ENCODE results near the gene ZNF525.
"Not testable (repeated sequence)": the region's sequence is repeated elsewhere in the genome, so short reads cannot be mapped to it uniquely, and the experiment has no call there.

ZNF525 gene

DNA sequence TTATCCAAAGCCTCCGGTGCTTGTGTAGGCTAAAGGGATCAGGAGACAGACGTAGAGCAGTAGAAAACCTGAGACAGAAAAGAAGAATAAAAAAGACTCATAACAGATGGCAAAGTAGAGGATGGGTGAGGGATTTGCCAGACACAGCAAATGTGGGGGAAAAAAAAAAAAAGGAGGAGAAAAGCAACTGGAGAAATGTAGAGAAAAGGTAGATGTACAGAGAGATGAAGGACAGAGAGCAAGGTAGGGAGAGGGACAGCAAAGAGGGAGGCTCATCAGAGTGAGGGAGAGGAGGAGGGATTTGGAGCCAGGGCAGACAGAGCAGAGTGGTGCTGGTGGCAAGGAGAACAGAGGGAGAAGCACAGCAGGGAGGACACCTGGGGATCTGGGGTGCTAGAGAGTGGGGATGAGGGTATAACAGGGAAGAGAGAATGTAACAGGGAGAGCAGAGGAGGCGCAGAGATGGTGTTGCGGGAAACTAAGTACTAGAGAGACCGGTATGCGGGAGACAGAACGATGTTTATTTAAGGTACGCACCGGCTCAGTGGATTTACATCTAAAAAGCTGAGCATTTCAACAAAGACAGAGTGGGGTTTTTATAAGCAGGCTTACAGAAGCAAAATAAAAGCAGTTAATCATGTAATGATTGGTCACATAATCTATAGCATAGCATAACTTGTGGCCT is 30.5 kb downstream of the ZNF525 start:
- not testable (repeated sequence) for DNase-seq (ENCODE audit: low read depth in 2 of 2)

GRCh38 chr19:53396525-53396868 is 31.0 kb downstream of the ZNF525 start:
- no peak for DNase-seq (ENCODE audit: low read depth in 2 of 2)

DNA sequence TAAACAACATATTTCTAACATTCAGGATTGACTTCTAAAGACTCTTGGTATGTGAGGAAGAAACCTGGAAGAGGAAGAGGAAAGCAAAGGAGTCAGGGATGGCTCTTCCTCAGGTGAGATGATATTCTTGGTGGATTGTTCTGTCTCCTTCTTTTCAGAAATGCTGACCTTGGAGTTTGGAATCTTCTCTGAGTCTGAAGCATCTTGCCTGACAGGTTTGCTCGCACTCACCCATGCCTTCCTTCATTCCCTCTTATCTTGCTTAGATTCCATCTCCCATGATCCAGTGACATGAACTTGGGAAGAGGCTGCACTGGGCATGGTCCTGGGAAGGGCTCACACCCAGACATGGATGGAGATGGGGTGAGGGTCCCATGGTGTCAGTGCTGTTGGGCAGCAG is 32.4 kb downstream of the ZNF525 start:
- not testable (repeated sequence) for DNase-seq (ENCODE audit: low read depth in 2 of 2)

DNA sequence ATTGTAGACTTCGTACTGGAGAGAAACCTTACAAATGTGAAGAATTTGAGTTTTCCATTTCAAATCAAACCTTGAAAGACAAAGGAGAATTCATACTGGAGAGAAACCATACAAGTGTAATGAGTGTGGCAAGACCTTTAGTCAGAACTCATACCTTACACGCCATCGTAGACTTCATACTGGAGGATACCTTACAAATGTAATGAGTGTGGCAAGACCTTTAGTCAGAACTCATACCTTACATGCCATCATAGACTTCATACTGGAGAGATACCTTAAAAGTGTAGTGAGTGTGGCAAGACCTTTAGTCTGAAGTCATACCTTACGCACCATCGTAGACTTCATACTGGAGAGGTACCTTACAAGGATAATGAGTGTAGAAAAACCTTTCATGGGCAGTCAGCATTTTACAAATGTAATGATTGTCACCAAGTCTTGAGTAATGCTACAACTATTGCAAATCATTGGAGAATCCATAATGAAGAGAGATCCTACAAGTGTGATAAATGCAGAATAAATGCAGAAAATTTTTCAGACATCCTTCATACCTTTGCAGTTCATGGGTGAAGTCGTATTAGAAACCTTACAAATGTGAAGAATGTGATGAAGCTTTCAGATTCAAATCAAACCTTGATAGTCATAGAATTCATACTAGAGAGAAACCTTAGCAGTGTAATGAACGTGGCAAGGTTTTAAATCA is 44.1 kb downstream of the ZNF525 start:
- no peak for DNase-seq (ENCODE audit: low read depth in 2 of 2)

DNA sequence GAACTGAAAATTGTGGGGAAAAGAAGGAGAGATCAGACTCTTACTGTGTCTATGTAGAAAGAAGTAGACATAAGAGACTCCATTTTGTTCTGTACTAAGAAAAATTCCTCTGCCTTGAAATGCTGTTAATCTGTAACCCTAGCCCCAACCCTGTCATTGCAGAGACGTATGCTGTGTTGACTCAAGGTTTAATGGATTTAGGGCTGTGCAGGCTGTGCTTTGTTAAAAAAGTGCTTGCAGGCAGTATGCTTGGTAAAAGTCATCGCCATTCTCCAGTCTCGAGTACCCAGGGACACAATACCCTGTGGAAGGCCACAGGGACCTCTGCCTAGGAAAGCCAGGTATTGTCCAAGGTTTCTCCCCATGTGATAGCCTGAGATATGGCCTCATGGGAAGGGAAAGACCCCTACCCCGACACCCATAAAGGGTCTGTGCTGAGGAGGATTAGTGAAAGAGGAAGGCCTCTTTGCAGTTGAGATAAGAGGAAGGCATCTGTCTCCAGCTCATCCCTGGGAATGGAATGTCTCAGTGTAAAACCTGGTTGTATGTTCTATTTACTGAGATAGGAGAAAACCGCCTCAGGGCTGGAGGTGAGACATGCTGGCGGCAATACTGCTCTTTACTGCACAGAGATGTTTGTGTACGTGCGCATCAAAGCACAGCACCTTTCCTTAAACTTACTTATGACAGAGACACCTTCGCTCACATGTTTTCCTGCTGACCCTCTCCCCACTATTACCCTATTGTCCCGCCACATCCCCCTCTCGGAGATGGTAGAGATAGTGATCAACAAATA is 55.2 kb downstream of the ZNF525 start:
- not testable (repeated sequence) for DNase-seq (ENCODE audit: low read depth in 2 of 2)

DNA sequence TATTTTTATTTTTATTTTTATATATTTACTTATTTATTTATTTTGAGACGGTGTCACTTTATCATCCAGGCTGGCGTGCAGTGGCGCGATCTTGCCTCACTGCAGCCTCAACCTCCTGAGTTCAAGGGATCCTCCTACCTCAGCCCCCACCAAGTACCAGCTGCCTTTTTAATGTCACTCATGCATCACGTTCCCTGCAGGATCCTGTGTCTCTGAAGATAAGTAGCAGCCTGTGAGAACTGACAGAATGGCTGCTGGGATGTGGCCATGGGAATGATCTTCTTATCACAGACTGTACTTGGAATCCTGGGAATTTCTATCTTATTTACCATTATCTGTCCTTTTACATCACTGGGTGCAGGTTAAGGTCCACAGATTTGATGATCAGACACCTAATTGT is 57.0 kb downstream of the ZNF525 start:
- no peak for DNase-seq (ENCODE audit: low read depth in 2 of 2)

DNA sequence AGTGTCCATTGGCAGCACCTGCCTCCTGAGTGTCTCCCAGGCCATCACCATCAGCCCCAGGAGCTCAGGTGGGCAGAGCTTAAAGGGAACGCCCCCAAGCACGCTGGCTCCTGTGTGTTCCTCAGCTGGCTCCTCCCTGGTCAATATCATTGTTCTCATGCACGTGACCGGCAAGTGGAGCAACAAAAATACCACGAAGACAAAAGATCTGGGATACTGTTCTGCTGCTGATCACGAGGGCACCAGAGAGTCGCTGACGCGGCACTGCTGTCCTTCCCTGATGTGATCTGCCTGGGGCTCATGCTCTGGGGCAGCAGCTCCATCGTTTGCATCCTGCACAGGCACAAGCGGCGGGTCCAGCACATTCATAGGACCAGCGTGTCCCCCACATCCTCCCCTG is 57.6 kb downstream of the ZNF525 start:
- DNase-seq (ENCODE audit: low read depth in 2 of 2) = not testable (repeated sequence)

DNA sequence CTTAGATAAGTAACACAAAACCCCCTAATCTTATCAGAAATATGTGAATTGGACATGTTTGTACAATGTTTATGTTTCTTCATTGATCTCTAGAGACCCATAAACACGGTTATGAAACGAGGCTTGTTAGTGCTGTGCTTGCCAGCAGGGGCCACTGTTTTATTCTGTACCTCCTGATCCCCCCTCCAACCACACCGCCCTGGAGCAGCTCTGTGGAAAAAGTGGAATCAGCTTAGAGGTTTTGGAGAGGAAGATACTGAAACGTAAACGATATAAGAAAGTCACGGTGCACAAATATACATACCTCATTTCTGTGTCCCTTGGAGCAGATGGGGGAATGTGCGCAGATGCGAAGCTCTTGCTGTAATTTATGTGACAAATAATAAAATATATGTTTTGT is 58.2 kb downstream of the ZNF525 start:
- not testable (repeated sequence) for DNase-seq (ENCODE audit: low read depth in 2 of 2)

DNA sequence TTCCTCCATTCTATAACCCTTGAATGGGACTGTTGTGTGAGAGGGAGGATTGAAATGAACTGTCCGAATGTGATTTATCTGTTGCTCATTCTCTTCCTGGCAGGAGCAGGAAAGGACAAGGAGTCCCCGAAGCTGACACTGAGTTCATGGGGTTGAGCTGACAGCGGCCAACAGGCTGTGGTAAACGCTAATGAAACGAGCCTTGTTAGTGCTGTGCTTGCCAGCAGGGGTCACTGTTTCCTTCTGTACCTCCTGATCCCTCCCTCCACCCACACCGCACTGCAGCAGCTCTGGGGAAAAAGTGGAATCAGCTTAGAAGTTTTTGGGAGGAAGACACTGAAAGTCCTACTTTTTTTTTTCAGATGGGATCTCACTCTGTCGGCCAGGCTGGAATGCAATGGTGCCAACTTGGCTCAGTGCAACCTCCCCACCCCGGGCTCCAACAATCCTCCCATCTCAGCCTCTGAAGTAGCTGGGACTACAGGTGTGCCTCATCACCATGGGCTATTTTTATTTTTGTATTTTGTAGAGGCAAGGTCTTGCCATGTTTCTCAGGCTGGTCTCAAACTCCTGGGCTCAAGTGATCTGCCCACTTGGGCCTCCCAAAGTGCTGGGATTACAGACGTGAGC is 59.6 kb downstream of the ZNF525 start:
- peak; percentile 28 to 57 for DNase-seq (ENCODE audit: low read depth in 2 of 2)

DNA sequence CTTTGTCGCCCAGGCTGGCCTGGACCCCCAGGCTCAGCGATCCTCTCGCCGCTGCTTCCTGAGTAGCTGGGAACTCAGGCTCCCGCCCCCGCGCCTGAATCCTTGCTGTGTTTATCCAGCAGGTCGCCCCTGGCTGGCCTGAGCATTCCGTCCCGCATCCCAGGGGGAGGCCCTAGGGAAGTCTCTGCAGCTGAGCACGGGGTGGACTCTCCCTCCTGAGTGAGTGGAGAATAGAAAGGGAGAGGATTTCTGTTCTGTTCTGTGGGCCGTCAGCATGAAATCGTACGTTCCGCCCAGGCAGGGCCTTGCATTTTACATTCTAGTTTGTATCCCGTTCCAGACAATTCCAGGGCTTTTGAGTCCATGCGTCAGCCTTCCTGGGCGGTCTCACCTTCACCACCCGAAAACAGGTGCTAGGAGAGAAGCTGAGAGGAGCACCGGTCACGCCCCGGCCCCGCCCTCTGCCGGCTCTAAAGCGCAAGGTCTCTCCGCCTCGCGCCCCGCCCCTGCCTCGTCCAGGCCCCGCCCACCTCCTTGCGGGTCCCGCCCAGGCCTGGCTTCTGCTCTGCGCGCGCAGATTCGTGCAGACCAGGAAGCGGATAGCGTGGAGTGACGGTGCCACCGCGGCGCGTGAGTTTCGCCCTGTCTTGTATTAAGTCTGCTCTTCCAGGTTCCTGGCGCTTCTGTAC is 66.0 kb downstream of the ZNF525 start, which contains the start of gene ZNF761:
Gene ZNF761, plus strand, starts transcription at position 586 of the 689 bp plus-strand sequence. CDS start 15,285 bp downstream, outside the sequence.
- peak; percentile 88 to 97 for DNase-seq (ENCODE audit: low read depth in 2 of 2)

GRCh38 chr19:53432088-53432661 is 66.7 kb downstream of the ZNF525 start:
- peak in 1 of 2 donors; percentile 10 for DNase-seq (ENCODE audit: low read depth in 2 of 2)

Measured in stimulated activated CD4-positive, alpha-beta T cell treated with anti-CD3 and anti-CD28 coated beads, Interleukin-15, amount 100 ng/mL, for 48 hours (primary cell).